ENCODE results near the gene TBCK. TPM values are rescaled to one million over a fixed set of nuclear protein-coding genes. Genes with fewer than 3 reads are reported as not detected.

Gene TBCK
- total and polyA plus RNA-seq, 4 donors = 4.9 to 25.5 (median 15.8) TPM

GRCh38 chr4:106162278-106162677, 153.7 kb downstream of the TBCK start:
- no peaks in the 10 kb centered on the region for H3K27me3 ChIP-seq (ENCODE audit: control insufficient read depth in 4 of 4, insufficient read depth in 4 of 4, low read length in 3 of 4)
- no peak for DNase-seq (ENCODE audit: low spot score)
- H3K27ac ChIP-seq (ENCODE audit: low read depth in 1 of 2, low read length in 2 of 2) = no peak overlapping the region
- 97% methylated on average over 3 of the region's 3 CpGs for WGBS
- no peak overlapping the region for H3K4me3 ChIP-seq (ENCODE audit: low read depth in 1 of 3, low read length in 3 of 3)
- TF ChIP-seq RXRA (IDR thresholded peaks at IDR 0.05) (no peak), RAD21 (IDR thresholded peaks at IDR 0.05) (no peak), FOXA2 (IDR thresholded peaks at IDR 0.05) (no peak), HNF4G (IDR thresholded peaks at IDR 0.05) (no peak), YY1 (IDR thresholded peaks at IDR 0.05) (no peak), SP1 (IDR thresholded peaks at IDR 0.05) (no peak), REST (IDR thresholded peaks at IDR 0.05) (no peak)
- no peak overlapping the region for H3K9ac ChIP-seq (ENCODE audit: low read depth in 1 of 2, low read length in 2 of 2)
- no peaks in the 10 kb centered on the region for H3K4me1 ChIP-seq (ENCODE audit: control insufficient read depth in 4 of 4, insufficient read depth in 4 of 4, low read length in 3 of 4)
- peaks cover 0 to 2% (median 0%) of the 10 kb centered on the region in 4 donors for H3K9me3 ChIP-seq (ENCODE audit: control insufficient read depth in 4 of 4, low read length in 3 of 4)
- peaks cover 0 to 14% (median 4%) of the 10 kb centered on the region in 4 donors for H3K36me3 ChIP-seq (ENCODE audit: control insufficient read depth in 4 of 4, insufficient read depth in 3 of 4, low read depth in 1 of 4, low read length in 3 of 4)

GRCh38 chr4:106160560-106160959, 155.4 kb downstream of the TBCK start:
- TF ChIP-seq, protein P1, sequence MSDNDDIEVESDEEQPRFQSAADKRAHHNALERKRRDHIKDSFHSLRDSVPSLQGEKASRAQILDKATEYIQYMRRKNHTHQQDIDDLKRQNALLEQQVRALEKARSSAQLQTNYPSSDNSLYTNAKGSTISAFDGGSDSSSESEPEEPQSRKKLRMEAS (IDR thresholded peaks at IDR 0.05) = no peak
- TF ChIP-seq RXRA (IDR thresholded peaks at IDR 0.05) (no peak), JUND (IDR thresholded peaks at IDR 0.05) (no peak), GABPA (IDR thresholded peaks at IDR 0.05 in 1 of 2, conservative IDR thresholded peaks at IDR 0.05 in 1 of 2) (no peak), FOXA1 (IDR thresholded peaks at IDR 0.05) (no peak), EGR1 (IDR thresholded peaks at IDR 0.05; ENCODE audit: low read depth in 2 of 2) (no peak), YY1 (IDR thresholded peaks at IDR 0.05) (no peak), REST (IDR thresholded peaks at IDR 0.05) (no peak), NR2F2 (IDR thresholded peaks at IDR 0.05) (no peak), RAD21 (IDR thresholded peaks at IDR 0.05) (no peak), HNF4G (IDR thresholded peaks at IDR 0.05) (no peak), SP1 (IDR thresholded peaks at IDR 0.05) (no peak), TAF1 (conservative IDR thresholded peaks at IDR 0.05) (no peak), HNF4A (conservative IDR thresholded peaks at IDR 0.05) (no peak), FOXA2 (IDR thresholded peaks at IDR 0.05) (no peak)
- TF ChIP-seq, protein P2, sequence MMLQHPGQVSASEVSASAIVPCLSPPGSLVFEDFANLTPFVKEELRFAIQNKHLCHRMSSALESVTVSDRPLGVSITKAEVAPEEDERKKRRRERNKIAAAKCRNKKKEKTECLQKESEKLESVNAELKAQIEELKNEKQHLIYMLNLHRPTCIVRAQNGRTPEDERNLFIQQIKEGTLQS (IDR thresholded peaks at IDR 0.05) = no peak
- TF ChIP-seq, protein P3, sequence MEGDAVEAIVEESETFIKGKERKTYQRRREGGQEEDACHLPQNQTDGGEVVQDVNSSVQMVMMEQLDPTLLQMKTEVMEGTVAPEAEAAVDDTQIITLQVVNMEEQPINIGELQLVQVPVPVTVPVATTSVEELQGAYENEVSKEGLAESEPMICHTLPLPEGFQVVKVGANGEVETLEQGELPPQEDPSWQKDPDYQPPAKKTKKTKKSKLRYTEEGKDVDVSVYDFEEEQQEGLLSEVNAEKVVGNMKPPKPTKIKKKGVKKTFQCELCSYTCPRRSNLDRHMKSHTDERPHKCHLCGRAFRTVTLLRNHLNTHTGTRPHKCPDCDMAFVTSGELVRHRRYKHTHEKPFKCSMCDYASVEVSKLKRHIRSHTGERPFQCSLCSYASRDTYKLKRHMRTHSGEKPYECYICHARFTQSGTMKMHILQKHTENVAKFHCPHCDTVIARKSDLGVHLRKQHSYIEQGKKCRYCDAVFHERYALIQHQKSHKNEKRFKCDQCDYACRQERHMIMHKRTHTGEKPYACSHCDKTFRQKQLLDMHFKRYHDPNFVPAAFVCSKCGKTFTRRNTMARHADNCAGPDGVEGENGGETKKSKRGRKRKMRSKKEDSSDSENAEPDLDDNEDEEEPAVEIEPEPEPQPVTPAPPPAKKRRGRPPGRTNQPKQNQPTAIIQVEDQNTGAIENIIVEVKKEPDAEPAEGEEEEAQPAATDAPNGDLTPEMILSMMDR (IDR thresholded peaks at IDR 0.05; ENCODE audit: low read depth, low read length, missing input control) = no peak
- TF ChIP-seq, protein P4, sequence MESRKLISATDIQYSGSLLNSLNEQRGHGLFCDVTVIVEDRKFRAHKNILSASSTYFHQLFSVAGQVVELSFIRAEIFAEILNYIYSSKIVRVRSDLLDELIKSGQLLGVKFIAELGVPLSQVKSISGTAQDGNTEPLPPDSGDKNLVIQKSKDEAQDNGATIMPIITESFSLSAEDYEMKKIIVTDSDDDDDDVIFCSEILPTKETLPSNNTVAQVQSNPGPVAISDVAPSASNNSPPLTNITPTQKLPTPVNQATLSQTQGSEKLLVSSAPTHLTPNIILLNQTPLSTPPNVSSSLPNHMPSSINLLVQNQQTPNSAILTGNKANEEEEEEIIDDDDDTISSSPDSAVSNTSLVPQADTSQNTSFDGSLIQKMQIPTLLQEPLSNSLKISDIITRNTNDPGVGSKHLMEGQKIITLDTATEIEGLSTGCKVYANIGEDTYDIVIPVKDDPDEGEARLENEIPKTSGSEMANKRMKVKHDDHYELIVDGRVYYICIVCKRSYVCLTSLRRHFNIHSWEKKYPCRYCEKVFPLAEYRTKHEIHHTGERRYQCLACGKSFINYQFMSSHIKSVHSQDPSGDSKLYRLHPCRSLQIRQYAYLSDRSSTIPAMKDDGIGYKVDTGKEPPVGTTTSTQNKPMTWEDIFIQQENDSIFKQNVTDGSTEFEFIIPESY (IDR thresholded peaks at IDR 0.05) = no peak
- Histone ChIP-seq H3K4me3 (ENCODE audit: low read depth in 1 of 3, low read length in 3 of 3) (no peak overlapping the region), H3K27me3 (ENCODE audit: control insufficient read depth in 4 of 4, insufficient read depth in 4 of 4, low read length in 3 of 4) (no peaks in the 10 kb centered on the region), H3K36me3 (ENCODE audit: control insufficient read depth in 4 of 4, insufficient read depth in 3 of 4, low read depth in 1 of 4, low read length in 3 of 4) (peaks cover 0 to 14% (median 6%) of the 10 kb centered on the region in 4 donors), H3K4me1 (ENCODE audit: control insufficient read depth in 4 of 4, insufficient read depth in 4 of 4, low read length in 3 of 4) (no peaks in the 10 kb centered on the region), H3K27ac (ENCODE audit: low read depth in 1 of 2, low read length in 2 of 2) (no peak overlapping the region), H3K9ac (ENCODE audit: low read depth in 1 of 2, low read length in 2 of 2) (no peak overlapping the region), H3K9me3 (ENCODE audit: control insufficient read depth in 4 of 4, low read length in 3 of 4) (peaks cover 0 to 2% (median 0%) of the 10 kb centered on the region in 4 donors)
- DNase-seq (ENCODE audit: low spot score) = no peak
- WGBS = 84% methylated on average over 2 of the region's 2 CpGs

All from liver (tissue), 9 donors.